Loucy (cell line): ENCODE measurements around the gene BCAP31.

Experiments used
- EZH2phosphoT487 ChIP-seq: fragments of 200-600 bp; IDR thresholded peaks from 2 replicates; pipeline ENCODE4 v1.6.1; 2018; ENCODE audit warnings: antibody characterized with exemption, mild to moderate bottlenecking, moderate library complexity, borderline replicate concordance
- TF ChIP-seq, protein P1 (sequence below): fragments of 200-600 bp; sonication (generic); conservative IDR thresholded peaks from 2 replicates; pipeline ENCODE4 v1.5.1; 2014; ENCODE audit warnings: mild to moderate bottlenecking, antibody characterized with exemption, low read length

DNA sequence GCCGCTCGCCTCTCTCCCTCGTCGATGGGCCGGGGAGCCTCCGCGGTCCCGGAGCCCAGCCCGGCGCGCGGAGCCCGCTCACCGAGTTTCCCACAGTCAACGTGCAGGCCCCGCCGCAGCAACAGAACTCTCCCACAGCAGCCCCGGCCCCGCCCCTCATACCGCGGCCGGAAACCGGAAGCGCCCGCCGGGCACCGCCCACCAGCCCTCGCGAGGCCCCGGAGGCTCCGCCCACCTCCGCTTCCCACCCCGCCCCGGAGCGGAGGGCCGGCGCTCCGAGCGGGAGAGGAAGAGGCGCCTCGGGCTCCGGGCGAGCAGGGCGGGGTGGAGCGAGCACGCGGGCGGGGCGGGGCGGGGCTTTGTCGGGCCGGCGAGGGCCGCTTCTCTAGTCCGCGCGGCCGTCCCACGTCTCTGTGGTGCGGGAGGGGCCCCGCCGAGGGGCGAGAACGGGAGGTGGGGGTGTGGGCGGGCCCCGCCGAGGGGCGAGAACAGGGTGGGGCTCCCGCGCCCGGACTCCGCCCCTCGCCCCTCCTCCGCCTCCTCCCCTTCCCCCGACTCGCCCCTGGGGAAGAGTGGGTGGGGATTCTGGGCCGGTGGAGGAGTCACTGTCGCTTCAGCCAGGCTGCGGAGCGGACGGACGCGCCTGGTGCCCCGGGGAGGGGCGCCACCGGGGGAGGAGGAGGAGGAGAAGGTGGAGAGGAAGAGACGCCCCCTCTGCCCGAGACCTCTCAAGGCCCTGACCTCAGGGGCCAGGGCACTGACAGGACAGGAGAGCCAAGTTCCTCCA, at the start of gene BCAP31, which contains the start of gene ABCD1:
- TF ChIP-seq, protein P1, sequence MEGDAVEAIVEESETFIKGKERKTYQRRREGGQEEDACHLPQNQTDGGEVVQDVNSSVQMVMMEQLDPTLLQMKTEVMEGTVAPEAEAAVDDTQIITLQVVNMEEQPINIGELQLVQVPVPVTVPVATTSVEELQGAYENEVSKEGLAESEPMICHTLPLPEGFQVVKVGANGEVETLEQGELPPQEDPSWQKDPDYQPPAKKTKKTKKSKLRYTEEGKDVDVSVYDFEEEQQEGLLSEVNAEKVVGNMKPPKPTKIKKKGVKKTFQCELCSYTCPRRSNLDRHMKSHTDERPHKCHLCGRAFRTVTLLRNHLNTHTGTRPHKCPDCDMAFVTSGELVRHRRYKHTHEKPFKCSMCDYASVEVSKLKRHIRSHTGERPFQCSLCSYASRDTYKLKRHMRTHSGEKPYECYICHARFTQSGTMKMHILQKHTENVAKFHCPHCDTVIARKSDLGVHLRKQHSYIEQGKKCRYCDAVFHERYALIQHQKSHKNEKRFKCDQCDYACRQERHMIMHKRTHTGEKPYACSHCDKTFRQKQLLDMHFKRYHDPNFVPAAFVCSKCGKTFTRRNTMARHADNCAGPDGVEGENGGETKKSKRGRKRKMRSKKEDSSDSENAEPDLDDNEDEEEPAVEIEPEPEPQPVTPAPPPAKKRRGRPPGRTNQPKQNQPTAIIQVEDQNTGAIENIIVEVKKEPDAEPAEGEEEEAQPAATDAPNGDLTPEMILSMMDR = no peak
- no peak for TF ChIP-seq EZH2phosphoT487
